Neural progenitor cell (in vitro differentiated cells): ENCODE results near the gene FAM20A.

ENCODE experiments used
- EZH2 ChIP-seq: fragments of 200-600 bp; sonication (generic); IDR thresholded peaks from 2 replicates; pipeline ENCODE4 v1.6.1; 2017; ENCODE audit warnings: antibody characterized with exemption, mild to moderate bottlenecking, moderate library complexity
- EZH2phosphoT487 ChIP-seq: fragments of 200-600 bp; sonication (generic); IDR thresholded peaks from 2 replicates; pipeline ENCODE4 v1.6.1; 2017; ENCODE audit warnings: antibody characterized with exemption
- TF ChIP-seq, protein P1 (sequence below): fragments of 200-600 bp; sonication (generic); IDR thresholded peaks from 2 replicates; pipeline ENCODE4 v1.5.1; 2017; ENCODE audit warnings: antibody characterized with exemption, mild to moderate bottlenecking

DNA sequence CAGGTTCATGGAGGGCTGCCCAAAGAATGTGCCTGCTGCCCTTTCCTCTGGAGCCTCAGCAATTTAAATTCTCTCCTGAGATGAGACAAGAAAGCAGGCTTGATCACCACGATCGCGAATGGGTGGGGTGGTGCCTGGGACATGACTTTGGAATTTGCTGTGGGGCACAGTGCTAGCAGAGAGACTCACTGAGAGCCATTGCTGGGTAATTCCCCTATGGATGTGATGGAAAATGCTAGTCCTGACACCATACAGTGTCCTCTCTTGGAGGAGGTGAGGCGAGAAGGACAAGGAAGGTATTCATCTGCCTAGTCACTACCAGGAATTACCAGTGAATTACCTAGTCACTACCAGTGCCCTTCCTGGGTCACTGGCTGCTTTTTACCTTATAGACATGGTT is 15.5 kb downstream of the FAM20A start:
- TF ChIP-seq, protein P1, sequence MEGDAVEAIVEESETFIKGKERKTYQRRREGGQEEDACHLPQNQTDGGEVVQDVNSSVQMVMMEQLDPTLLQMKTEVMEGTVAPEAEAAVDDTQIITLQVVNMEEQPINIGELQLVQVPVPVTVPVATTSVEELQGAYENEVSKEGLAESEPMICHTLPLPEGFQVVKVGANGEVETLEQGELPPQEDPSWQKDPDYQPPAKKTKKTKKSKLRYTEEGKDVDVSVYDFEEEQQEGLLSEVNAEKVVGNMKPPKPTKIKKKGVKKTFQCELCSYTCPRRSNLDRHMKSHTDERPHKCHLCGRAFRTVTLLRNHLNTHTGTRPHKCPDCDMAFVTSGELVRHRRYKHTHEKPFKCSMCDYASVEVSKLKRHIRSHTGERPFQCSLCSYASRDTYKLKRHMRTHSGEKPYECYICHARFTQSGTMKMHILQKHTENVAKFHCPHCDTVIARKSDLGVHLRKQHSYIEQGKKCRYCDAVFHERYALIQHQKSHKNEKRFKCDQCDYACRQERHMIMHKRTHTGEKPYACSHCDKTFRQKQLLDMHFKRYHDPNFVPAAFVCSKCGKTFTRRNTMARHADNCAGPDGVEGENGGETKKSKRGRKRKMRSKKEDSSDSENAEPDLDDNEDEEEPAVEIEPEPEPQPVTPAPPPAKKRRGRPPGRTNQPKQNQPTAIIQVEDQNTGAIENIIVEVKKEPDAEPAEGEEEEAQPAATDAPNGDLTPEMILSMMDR, result no peak
- TF ChIP-seq EZH2phosphoT487, result no peak
- no peak for TF ChIP-seq EZH2
